ENCODE measurements around the gene SLC37A3.

The SLC37A3 gene

DNA sequence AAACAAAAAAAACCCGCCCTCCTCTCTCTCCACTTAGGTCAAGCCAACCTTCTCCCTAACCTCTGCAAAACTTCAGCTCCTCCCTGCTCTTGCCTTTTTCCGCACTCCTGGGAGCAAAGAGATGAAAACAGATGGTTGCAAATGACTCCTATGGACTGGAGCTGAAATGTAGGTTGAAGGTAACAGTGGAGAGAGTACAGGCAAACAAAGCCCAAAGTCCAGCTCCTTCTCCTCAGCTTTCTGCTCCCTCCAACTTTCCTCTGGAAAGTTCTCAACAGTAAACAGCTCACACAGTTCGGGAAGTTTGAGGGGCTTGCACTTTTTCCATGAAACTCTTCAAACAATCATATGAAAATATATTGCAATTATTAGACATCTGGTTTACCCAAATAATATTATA, 90.3 kb downstream of the SLC37A3 start:
- no peak for DNase-seq

DNA sequence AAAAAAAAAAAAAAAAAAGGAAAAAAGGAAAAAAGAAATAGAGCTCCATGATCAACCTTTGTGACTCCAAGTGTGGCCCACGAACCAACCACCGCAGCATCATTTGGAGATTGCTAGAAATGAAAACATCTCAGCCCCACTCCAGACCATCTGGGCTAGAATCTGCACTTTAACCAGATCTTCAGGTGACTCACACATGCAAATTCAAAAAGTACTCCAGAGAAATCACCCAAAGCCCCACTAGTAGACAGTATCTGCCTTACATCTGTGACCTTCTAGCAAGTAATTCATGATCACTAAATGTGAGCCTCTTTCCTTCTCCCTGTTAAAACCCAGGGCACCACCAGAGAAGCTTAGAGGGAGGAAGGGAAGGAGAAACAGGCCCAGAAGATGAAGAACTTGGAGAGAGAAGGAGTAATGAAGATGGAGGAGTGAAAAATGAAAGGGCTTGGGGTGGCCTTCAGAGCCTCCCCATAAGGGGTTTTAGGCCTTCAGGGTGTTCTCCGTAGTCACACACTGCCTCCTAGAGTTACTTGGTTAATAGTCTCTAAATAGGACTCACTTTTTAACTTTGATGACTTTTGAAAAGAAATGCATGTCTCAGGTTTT, 94.0 kb downstream of the SLC37A3 start:
- DNase-seq, result no peak

DNA sequence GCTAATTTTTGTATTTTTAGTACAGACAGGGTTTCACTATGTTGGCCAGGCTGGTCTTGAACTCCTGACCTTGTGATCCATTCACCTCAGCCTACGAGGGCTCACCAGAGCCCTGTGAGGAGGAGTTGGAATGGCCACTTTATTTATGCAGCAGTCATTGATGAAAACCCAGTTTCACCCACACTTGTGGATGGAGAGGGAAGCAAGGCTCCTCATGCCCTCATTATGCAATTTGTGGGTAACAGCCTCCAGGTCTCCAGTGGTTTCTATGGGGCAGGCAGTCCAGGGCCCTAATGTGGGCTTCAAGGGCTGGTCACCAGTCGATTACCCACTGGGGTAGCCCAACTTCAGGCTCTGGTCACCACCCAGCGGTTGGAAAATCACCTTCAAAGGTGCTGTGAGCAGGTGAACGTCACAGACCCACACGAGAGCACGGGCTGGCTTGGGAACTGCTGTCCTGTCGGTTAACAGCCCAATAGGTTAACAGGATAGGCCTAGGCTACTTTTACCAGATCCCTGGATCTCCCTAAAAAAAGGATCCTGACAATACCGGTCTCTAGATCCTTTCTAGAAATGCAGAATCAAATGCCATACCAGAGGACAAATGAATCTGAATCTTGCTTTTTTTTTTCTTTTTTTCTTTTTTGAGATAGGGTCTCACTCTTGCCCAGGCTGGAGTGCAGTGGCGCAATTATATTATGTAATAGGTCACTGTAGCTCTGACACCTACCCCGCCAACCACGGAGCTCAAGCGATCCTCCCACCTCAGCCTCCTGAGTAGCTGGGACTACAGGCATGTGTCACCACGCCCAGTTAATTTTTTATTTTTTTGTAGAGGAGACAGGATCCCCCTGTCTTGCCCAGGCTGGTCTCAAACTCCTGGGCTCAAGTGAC, 97.8 kb downstream of the SLC37A3 start:
- no peak for DNase-seq

DNA sequence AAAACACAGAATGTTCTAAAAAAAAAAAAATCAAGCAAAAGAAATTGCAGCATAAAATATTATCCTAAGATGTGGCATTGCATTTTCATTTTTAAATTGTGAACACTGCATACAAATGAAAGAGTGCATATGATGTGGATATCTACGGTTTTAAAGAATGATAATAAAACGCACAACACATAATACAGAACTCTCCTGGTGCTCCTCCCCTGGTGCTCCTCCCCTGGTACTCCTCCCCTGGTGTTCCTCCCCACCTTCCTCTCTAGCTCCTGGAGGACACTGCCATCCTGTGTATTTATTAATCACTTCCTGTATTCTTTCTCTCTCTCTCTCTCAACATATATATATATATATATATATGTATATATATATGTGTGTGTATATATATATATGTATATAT, 100.1 kb downstream of the SLC37A3 start:
- DNase-seq, result no peak

DNA sequence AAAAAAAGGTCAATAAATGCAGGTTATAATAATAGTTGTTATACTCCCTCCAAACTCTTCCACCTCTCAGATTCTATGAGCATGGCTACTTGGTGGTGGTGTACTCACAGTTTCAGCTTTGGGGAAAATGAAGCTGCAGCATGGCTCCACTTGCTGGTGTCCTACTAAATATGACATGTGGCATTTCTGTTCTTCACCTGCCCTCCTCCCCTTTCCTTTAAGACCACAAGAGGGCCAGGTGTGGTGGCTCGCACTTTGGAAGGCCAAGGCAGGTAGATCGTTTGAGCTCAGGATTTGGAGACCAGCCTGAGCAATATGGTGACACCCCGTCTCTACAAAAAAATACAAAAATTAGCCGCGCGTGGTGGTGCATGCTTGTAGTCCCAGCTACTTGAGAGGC, 101.1 kb downstream of the SLC37A3 start:
- DNase-seq, result no peak

DNA sequence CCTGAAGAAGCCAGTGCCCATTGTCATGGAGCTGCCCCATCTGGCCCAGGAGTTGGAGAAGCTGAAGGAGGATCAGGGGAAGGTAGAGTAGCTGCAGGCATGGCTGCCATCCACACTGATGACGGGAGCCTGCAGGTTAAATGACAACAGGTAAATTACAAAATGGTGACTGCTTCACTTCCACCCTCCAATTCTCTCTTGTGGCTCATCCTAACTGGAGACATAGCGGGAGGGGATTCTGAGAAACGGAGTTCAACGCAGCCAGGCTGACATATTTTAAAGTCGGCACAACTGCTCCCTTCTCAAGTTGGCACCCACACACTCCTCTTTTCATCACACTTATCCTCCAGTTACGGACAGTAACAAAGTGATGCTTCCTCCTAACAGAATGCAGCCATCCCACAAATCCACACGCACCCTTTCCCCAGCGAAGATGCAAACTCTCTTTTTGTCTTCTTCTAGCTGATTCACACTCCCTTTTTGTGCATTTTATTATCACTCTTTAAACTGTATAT, 103.0 kb downstream of the SLC37A3 start:
- DNase-seq, result no peak

DNA sequence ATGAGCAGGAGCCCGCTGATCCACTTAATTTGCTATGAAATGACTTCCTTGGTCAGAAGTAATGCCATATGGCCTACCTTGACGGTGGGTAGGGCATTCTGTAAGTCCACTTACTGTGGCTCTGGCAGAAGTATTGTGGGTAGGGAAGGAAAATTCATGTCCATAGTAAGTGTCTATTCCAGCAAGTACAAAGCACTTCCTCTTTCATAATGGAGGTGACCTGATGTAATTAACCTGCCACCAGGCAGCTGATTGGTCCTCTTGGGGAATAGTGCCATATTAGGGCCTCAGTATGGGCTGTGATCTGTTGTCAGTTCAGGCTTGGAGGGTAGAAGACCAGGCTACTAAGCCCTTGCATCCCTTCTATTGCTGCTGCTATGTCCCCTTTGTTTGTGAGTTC, 103.9 kb downstream of the SLC37A3 start:
- DNase-seq, result no peak

DNA sequence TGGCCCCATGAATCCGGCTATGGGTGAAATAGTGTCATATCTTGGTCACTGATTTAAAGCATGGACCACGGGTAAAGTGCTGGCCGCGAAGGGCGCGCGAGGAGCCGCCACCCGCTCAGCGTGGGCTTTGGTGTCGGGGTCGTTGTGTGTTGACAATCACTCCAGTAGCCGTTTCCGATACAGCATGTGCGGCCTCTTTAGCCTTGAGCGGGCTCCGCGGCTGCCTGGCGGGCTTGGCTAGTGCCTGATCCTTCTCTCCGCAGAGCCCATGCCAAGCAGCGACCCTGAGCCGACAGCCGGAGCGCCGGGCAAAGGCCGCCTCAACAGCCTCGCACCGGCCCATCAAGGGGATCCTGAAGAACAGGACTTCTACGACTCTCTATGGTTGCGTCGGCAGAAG, 105.9 kb downstream of the SLC37A3 start:
- no peak for DNase-seq

DNA sequence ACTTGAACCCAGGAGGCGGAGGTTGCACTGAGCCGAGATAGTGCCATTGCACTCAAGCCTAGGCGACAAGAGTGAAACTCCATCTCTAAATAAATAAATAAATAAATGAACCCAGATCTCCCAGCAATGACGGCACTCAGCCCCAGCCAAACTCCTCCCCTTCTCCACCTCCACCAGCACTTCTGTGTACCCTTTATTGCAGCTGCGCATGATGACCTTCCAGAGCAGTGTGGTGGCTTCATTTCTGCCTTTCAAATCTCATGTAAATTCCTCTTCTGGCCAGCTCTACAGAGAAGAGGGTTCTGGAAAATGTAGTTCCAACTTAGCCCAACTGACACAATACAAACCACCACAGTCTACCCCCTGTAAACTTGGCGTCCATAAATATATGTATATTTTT, 108.5 kb downstream of the SLC37A3 start:
- no peak for DNase-seq

DNA sequence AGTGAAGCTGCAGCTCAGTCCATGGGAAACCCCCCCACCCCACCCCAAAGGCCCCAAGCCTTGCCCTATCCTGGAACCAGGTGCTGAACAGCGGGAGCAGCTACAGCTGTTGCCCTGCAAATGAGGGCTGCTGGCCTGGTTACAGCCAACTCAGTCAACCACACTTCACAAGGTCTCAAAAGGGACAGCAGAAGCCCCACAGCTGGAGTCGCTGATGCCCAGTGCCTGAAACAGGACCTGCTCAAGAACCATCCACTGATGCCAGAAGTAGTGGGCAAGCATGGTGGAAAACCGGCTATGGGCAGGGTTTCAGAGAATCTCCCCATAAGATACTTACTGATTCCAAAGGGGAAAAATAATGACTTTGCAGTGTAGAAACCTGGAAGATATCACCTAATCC, 110.3 kb downstream of the SLC37A3 start:
- DNase-seq, result no peak

DNA sequence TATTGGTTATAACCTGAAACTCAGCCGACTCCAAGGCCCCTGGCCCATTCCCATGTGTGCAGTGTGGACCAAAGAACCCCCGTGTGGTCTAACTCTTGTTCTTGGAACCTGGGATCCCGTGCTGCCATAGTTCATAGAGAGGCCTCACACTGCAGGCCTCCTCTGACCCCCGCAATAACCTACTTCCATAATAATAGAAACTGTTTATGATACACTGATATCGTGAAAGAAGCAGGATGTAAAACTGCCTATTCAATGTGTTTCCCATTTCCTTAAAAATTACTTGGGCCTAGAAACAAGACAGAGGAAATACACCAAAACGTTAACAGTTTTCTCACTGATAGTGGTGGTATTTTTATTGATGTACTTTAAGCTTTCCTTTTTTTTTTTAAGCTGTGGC, 112.4 kb downstream of the SLC37A3 start:
- no peak for DNase-seq

DNA sequence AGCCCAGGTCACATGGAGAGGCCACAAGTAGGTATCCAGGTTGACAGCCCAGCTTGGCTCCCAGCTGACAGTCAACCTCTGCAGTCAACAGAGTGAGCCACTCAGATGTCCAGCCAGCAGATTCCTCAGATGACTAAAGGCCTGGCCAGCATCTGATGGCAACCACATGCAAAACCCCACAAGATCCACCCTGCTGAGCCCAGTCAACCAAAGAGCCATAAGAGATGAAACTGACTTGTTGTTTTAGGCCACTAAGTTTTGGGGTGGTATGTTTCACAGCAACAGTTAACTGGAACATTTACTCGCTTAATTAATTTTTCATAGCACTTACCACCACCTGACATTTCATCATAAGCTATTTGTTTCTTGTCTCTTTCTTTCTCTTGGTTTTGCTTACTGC, 114.3 kb downstream of the SLC37A3 start:
- DNase-seq, result no peak

All from activated CD8-positive, alpha-beta memory T cell treated with anti-CD3 and anti-CD28 coated beads, Interleukin-2, amount 50 U/mL, for 48 hours (primary cell).